IPS DF 19.7 (cell line): ENCODE results near the gene MCFD2.

Source experiments
- DNase-seq: peaks from one replicate; pipeline ENCODE4 v3.0.0-alpha.2; 2013; ENCODE audit warnings: low read depth, low spot score

The MCFD2 gene

GRCh38 chr2:46915281-46915810 is at the start of gene MCFD2:
MCFD2 (minus strand) TSS chr2:46915806; CDS start chr2:46909171, 6,635 bp downstream.
- DNase-seq, result no peak

GRCh38 chr2:46964835-46965560 is 49.4 kb upstream of the MCFD2 start:
- DNase-seq, result no peak

DNA sequence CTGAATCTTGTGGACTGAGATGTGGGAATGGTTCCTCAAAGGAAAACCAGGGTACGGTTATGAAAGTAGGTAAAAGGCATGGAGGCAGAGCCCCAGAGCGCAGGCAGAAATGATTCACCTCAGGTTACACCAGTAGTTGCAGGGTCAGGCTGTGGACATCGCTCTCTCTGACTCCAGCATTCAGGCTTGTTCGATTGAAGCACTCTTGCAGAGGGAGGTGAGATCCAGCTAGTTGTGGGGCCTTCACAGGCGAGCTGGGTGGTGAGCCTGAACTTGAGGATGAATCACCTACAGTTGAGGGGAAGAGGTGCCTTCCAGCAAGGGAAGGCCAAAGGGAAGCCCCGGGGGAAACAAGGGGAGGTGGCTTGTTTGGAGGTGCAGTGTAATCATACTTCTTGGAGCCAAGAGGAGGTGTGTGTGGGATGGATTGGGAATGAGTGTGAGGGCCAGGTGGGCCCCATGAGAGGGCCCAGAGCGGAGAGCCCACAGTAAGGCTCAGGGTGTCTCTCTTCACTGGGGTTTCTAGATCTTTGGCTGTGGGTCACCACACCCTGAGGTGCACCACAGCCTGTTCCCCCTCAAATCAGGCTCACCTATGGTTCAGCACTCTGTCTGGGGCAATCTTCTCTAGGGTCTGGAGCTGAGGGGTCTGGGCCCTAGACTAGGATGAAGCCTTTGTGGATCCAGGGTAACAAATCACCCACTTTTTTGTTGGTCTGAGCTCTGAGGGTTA is 48.5 kb upstream of the MCFD2 start:
- DNase-seq, result no peak

DNA sequence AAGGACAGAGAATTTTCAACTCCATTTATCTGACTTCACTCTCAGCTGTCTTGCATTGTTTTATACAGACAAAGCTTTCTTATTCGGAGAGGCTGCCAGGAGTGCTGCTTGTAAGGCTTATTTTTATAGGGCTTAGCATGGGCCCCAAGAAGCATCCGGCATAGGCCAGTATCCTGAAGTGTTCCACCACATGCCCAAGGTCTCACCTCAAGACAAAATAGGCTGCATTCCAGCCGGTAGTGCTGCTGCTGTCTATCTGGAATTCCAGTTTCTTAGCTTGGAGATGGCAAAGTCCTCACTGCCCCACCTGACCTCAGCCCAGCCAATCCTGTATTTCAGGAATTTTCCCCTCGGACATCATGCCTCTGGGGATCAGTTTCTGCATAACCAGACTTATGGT is 47.6 kb upstream of the MCFD2 start:
- DNase-seq, result no peak

- no peak for DNase-seq
Observed at GRCh38 chr2:46962751-46963150, 47.1 kb upstream of the MCFD2 start.

GRCh38 chr2:46960618-46961017 is 45.0 kb upstream of the MCFD2 start:
- no peak for DNase-seq

DNA sequence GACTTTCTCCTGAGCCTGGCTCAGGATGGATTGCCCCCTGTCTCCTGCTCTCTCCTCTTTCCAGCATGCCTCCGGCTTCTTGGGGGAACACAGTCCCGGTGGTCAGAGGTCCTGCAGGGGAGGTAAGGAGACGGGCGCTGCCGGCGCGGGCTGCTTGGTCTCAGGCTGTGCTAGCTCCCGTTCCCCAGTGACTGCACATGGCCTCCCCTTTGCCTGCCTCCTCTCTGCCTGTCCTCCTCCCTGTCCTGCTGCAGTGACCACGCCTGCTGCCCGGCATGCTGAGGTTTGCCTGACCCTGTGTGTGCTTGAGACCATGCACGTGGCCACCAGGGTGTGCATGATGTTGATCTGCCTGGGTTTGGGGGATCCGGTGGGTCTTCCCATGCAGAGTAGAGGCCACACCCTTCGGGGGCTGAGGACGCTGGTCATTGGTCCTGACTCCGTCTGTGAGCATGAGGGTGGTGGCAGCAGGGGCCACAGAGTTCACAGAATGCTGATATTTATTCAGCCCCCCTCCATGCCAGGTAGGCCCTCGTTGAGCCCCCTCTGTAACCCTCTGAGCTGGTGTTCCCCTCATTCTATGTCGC is 42.9 kb upstream of the MCFD2 start:
- DNase-seq, result no peak

- no peak for DNase-seq
Observed at GRCh38 chr2:46956981-46957531, 41.5 kb upstream of the MCFD2 start.

GRCh38 chr2:46955764-46956163 is 40.2 kb upstream of the MCFD2 start:
- DNase-seq, result no peak

DNA sequence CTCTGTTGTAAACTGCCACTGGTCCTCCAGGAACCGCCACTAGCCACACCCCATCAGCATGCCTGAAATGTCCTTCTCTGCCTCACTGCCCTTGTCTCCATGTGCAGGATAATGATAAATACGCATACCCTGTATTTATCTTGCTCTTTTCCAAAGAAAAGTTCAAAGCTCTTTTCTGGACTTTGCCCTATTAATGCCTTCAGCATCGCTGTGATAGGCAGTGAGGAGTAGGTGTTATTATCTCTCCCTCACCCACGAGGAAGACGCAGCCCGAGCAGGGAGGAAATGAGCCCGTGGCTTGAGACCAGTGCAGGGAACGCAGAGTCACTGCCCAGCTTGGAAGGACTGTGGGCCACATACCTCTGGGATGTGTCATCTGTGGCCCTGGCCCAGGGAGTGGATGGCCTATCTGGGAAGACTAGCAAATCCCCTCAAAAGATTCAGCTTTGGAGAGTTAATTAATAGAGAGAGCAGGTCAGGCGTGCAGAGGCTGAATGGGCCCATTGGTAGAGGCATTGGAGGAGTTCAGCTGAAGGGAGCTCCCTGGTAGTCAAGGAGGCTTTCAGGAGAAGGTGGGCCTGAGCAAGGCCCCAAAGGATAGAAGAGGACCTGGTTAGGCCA is 39.5 kb upstream of the MCFD2 start:
- DNase-seq, result no peak

DNA sequence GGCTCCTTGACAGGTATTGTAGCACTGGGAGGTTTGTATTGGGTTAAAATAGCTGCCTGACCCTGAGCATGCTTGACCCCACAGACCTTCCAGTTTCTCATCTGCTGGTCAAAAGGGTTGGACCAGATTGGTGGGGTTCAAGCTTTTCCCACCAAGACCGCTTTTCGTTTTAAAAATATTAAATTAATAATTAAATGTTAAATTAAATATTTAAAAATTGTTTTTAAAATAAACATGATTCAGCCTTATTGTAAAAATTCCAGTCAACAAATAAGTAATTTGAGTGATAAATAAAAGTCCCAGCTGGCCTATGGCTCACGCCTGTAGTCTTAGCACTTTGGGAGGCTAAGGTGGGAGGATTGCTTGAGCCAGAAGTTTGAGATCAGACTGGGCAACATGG is 36.6 kb upstream of the MCFD2 start:
- DNase-seq, result no peak

DNA sequence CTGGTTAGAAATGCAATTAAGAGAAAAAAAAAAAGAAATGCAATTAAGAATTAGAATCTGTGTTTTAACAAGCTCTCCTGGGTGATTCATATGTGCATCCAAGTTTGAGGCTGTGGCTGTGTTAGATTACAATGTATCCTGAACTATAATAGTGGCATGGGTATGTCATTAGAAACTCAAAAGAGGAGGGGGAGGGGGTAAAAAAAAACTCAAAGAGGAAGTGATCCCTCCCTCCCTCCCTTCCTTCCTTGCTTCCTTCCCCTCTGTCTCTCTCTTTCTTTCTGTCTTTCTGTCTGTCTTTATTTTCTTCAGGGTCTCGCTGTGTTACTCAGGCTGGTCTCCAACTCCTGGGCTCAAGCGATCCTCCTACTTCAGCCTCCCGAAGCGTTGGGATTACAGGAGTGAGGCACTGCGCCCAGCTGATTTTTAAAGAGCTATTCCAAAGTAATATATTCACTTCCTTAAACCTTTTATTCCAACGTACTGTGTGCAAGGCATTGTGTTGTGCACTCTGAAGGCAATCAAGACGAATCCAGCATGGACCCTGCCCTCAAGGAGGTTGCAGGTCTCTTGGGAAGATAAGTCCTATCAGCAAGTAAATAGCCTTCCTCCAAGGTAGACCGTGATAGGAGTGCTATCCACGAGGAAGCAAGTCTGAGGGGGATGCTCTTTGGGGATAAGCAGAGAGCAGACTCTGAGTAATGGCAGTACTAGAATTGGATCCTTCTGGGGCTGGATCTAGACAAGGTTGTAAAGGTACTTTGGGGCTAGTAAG is 35.9 kb upstream of the MCFD2 start:
- DNase-seq, result no peak

DNA sequence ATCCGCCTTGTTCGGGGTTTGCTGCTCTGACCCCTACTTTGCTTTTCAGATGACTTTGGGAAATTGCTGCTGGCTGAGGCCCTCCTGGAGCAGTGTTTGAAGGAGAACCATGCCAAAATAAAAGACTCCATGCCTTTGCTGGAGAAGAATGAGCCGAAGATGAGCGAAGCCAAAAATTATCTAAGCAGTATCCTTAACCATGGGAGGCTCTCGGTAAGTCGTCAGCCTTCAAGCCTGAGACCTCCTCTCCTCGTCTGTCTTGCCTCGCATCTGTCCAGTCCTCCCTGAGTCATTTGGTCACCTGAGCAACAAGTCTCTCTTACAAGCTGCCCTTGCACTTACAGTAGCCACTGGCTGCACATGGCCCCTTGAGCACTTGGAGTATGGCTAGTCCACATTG is 34.7 kb upstream of the MCFD2 start:
- DNase-seq, result no peak

GRCh38 chr2:46947841-46948240 is 32.2 kb upstream of the MCFD2 start:
- DNase-seq, result no peak

DNA sequence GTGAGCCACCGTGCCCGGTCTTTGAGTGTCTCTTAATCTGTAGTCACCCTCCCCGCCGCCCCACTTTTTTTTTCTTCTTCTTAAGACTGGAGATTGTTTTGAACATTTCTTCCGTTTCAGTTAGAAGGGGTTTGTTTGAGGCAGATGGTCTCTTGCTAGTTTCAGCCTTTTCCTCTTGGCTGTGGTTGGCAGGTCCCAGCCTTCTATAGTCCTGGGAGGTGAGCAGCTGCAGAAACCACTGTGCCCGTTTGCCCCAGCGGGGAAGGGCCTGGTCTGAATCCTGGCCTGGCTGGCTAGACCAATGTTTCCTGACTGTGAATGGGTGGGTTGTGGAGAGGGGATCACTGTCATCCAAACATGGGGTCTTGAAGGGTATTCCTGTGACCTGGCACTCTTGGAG is 30.1 kb upstream of the MCFD2 start:
- DNase-seq, result no peak

GRCh38 chr2:46943881-46944798 is 28.5 kb upstream of the MCFD2 start:
- no peak for DNase-seq

DNA sequence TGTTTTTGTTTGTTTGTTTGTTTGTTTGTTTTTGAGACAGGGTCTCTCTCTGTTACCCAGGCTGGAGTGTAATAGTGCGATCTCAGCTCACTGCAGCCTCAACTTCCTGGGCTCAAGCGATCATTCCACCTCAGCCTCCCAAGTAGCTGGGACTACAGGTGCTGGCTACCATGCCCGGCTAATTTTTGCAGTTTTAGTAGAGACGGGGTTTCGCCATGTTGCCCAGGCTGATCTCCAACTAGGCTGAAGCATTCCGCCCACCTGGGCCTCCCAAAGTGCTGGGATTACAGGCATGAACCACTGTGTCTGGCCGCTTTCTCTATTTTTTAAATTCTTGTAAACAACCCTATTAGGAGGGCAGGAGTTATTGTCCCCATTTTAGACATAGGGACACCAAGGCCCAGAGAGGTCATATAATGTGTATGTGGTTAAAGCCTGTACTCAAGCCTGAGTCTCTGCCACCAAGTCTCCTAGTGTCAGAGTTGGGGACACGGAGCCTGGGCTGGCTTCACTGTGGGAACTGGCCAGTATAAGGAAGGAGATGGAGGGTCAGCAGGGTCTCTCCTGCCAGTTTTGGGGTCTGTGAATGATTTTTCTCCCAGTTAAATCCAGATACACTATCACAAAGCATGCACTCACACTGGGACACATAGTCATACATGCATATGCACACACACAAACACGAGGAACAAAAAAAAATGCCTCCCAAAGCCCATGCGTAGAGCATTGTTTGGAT is 27.5 kb upstream of the MCFD2 start:
- no peak for DNase-seq

GRCh38 chr2:46942143-46942526 is 26.5 kb upstream of the MCFD2 start:
- DNase-seq, result no peak

GRCh38 chr2:46939626-46940359 is 24.2 kb upstream of the MCFD2 start:
- no peak for DNase-seq
